ENCODE results near the gene ACAN. TPM values are rescaled to one million over a fixed set of nuclear protein-coding genes. Genes with fewer than 3 reads are reported as not detected.

ACAN gene
- total and polyA plus RNA-seq, 9 of the 15 experiments (the other 6 are each of a cell fraction or from before 2014, with no cell fraction given): not detected

GRCh38 chr15:88803920-88804247, 648 bp downstream of the ACAN start (continued):
- no peak for TF ChIP-seq ZNF239 (CRISPR knock-in tag; IDR thresholded peaks at IDR 0.05)
- TF ChIP-seq USF2 (CRISPR knock-in tag; IDR thresholded peaks at IDR 0.05): no peak
- TF ChIP-seq RAD21 (CRISPR knock-in tag; conservative IDR thresholded peaks at IDR 0.05 in 1 of 2, IDR thresholded peaks at IDR 0.05 in 1 of 2): no peak
- TF ChIP-seq GATAD2B (IDR thresholded peaks at IDR 0.05; ENCODE audit: borderline replicate concordance): no peak
- TF ChIP-seq ZNF395 (CRISPR knock-in tag; IDR thresholded peaks at IDR 0.05): no peak
- no peak for TF ChIP-seq CUX1 (CRISPR knock-in tag; IDR thresholded peaks at IDR 0.05)

Data from K562 (cell line).